HL-60/S4 treated with phorbol 12-myristate 13-acetate at 8.2 ng/mL for 4 days and 3 days (cell line): ENCODE results near the gene ENPP5.
"Not testable (repeated sequence)": the region's sequence is repeated elsewhere in the genome, so short reads cannot be mapped to it uniquely, and the experiment has no call there.

Source experiments
- in situ Hi-C: fragments of 300-500 bp; cut with MboI; formaldehyde crosslinking; loops from 2 replicates; pipeline ENCODE4 v1.15.0; 2022; ENCODE audit warnings: low sequenced_read_pairs

ENPP5 gene

GRCh38 chr6:46175976-46176375 lies 5.2 kb upstream of the ENPP5 start:
- in situ Hi-C loops: no loop called here

GRCh38 chr6:46175446-46175845 lies 4.7 kb upstream of the ENPP5 start:
- in situ Hi-C loops: no loop called here

GRCh38 chr6:46174904-46175303 lies 4.1 kb upstream of the ENPP5 start:
- in situ Hi-C loops: no loop called here

GRCh38 chr6:46172176-46172575 lies 1.4 kb upstream of the ENPP5 start:
- in situ Hi-C loops: no loop called here

GRCh38 chr6:46160102-46160501 lies 10.7 kb downstream of the ENPP5 start:
- in situ Hi-C loops: no loop called here

GRCh38 chr6:46159229-46159628 lies 11.6 kb downstream of the ENPP5 start:
- in situ Hi-C loops: no loop called here

- in situ Hi-C loops: no loop called here
Measured at GRCh38 chr6:46156701-46157100, 14.1 kb downstream of the ENPP5 start.

- in situ Hi-C loops: not testable (repeated sequence)
Measured at GRCh38 chr6:46149066-46149465, 21.7 kb downstream of the ENPP5 start.

- in situ Hi-C loops: no loop called here
Measured at GRCh38 chr6:46144270-46144669, 26.5 kb downstream of the ENPP5 start.

- in situ Hi-C loops: no loop called here
Measured at GRCh38 chr6:46138281-46138680, 32.5 kb downstream of the ENPP5 start.

- in situ Hi-C loops: no loop called here
Measured at GRCh38 chr6:46137387-46137786, 33.4 kb downstream of the ENPP5 start.

GRCh38 chr6:46136831-46137230 lies 33.9 kb downstream of the ENPP5 start:
- in situ Hi-C loops: no loop called here

GRCh38 chr6:46135176-46135575 lies 35.6 kb downstream of the ENPP5 start:
- in situ Hi-C loops: no loop called here

- in situ Hi-C loops: no loop called here
Measured at GRCh38 chr6:46134216-46134615, 36.6 kb downstream of the ENPP5 start.

GRCh38 chr6:46131291-46131690 lies 39.5 kb downstream of the ENPP5 start:
- in situ Hi-C loops: not testable (repeated sequence)

- in situ Hi-C loops: no loop called here
Measured at GRCh38 chr6:46130666-46131065, 40.1 kb downstream of the ENPP5 start.

GRCh38 chr6:46129629-46130511 lies 40.9 kb downstream of the ENPP5 start, which contains the start of gene ENPP4:
Gene ENPP4 (plus strand): TSS chr6:46129989. CDS start chr6:46139584, 9,595 bp downstream.
- in situ Hi-C loops: no loop called here

GRCh38 chr6:46129291-46129628 lies 41.5 kb downstream of the ENPP5 start:
- in situ Hi-C loops: no loop called here

- in situ Hi-C loops: no loop called here
Measured at GRCh38 chr6:46128476-46128875, 42.3 kb downstream of the ENPP5 start.

GRCh38 chr6:46119679-46120078 lies 51.1 kb downstream of the ENPP5 start:
- in situ Hi-C loops: not testable (repeated sequence)

GRCh38 chr6:46118836-46119235 lies 51.9 kb downstream of the ENPP5 start:
- in situ Hi-C loops: no loop called here

GRCh38 chr6:46118157-46118556 lies 52.6 kb downstream of the ENPP5 start:
- in situ Hi-C loops: no loop called here

- in situ Hi-C loops: no loop called here
Measured at GRCh38 chr6:46116289-46116688, 54.5 kb downstream of the ENPP5 start.
